PC-3 (cell line): Measurements from ENCODE around the gene PTPRN2.

ENCODE experiments used
- CTCF ChIP-seq: fragments of 300-600 bp; sonication (generic); conservative IDR thresholded peaks from 2 replicates; pipeline ENCODE4 v1.5.1; 2017; ENCODE audit warnings: antibody characterized with exemption, low read depth, mild to moderate bottlenecking, low read length
- EZH2 ChIP-seq: fragments of 300-600 bp; sonication (generic); IDR thresholded peaks from one replicate; pipeline ENCODE4 v1.6.1; 2017; ENCODE audit warnings: antibody characterized with exemption, mild to moderate bottlenecking, low read length; ENCODE audit not compliant: unreplicated experiment
- EZH2phosphoT487 ChIP-seq: fragments of 300-600 bp; sonication (generic); IDR thresholded peaks from 2 replicates; pipeline ENCODE4 v1.6.1; 2018; ENCODE audit warnings: mild to moderate bottlenecking, antibody characterized with exemption, low read length, borderline replicate concordance

- TF ChIP-seq CTCF (no peak), EZH2 (no peak), EZH2phosphoT487 (no peak)
These were observed 769.5 kb downstream of the PTPRN2 start for GRCh38 chr7:157817944-157818700.
